ENCODE results near the gene GHRH. TPM values are rescaled to one million over a fixed set of nuclear protein-coding genes. Genes with fewer than 3 reads are reported as not detected.

Gene GHRH
- total and polyA plus RNA-seq, 2 of the 4 experiments (the other 2 are of a cell fraction): not detected

GRCh38 chr20:37220731-37221130 is 40.9 kb downstream of the GHRH start:
- Histone ChIP-seq H4K5ac (ENCODE audit: low read depth, low read length) (no peak overlapping the region), H2AK5ac (ENCODE audit: low read depth, low read length) (no peak overlapping the region), H4K20me1 (ENCODE audit: insufficient read depth, low read length) (no peaks in the 10 kb centered on the region), H3K27me3 (ENCODE audit: control insufficient read depth, insufficient read depth, low read length) (no peaks in the 10 kb centered on the region), H3K4ac (ENCODE audit: low read depth, low read length) (no peak overlapping the region), H2AFZ (replicated peaks; ENCODE audit: low read length, poor library complexity) (no peak overlapping the region), H3K4me1 (ENCODE audit: control insufficient read depth, insufficient read depth, low read length) (peaks cover 2% of the 10 kb centered on the region; the same call in 1 of the 2 replicates), H3K9ac (ENCODE audit: low read depth, low read length) (no peak overlapping the region), H2AK9ac (replicated peaks; ENCODE audit: low read depth, low read length, poor library complexity) (no peak overlapping the region), H3K27ac (ENCODE audit: insufficient read depth, low read length) (no peak overlapping the region), H3K56ac (ENCODE audit: extremely low read depth, insufficient read depth, low read length) (no peak overlapping the region), H3K79me1 (ENCODE audit: low read depth in 1 of 2, low read length in 2 of 2) (peaks cover 18 to 23% of the 10 kb centered on the region in 2 experiments), H4K91ac (ENCODE audit: insufficient read depth, low read depth, low read length) (no peak overlapping the region), H3K18ac (ENCODE audit: low read depth, low read length) (no peak overlapping the region), H3K9me1 (ENCODE audit: insufficient read depth, low read length) (0 out of 2 replicates have a peak, but pooled peaks cover 2% of the 10 kb centered on the region), H4K8ac (ENCODE audit: low read depth in 2 of 2, low read length in 2 of 2) (no peak overlapping the region), H2BK15ac (ENCODE audit: low read depth, low read length) (no peak overlapping the region), H2BK5ac (ENCODE audit: low read depth, low read length, poor library complexity, severe bottlenecking) (no peak overlapping the region), H3K4me3 (ENCODE audit: insufficient read depth, low read depth, low read length) (no peak overlapping the region), H3K23ac (ENCODE audit: low read depth, low read length) (no peak overlapping the region), H2BK120ac (ENCODE audit: low read depth, low read length) (no peak overlapping the region), H2BK20ac (ENCODE audit: low read depth, low read length) (no peak overlapping the region), H3K4me2 (ENCODE audit: low read depth, low read length) (no peak overlapping the region), H3K9me3 (ENCODE audit: control insufficient read depth, insufficient read depth, low read length) (no peaks in the 10 kb centered on the region), H3K36me3 (ENCODE audit: control insufficient read depth, insufficient read depth, low read length) (peaks cover 27% of the 10 kb centered on the region), H3K14ac (replicated peaks; ENCODE audit: low read depth, low read length) (no peak overlapping the region)
- CTCF ChIA-PET: interaction anchor here (1.0 kb wide), 1 partner anchor 25 kb away, joined by 3 read pairs; no protein-coding TSS in a partner anchor
- intact Hi-C loops (cut with micrococcal nuclease): no loop called here
- POLR2A ChIA-PET (ENCODE audit: unreplicated experiment): interaction anchor here (0.6 kb wide), 1 partner anchor 15 kb away, joined by 3 read pairs; no protein-coding TSS in a partner anchor
- dilution Hi-C loops (cut with HindIII; ENCODE audit: low sequenced_read_pairs, unreplicated experiment): no loop called here
- WGBS, 2 experiments (ENCODE audit: extremely low coverage in 2 of 2, insufficient read length in 1 of 2): 78% methylated on average over 2 of the region's 3 CpGs; no CpG with 5 or more reads in 1 of the 2 experiments
- DNase-seq (no peak), ATAC-seq (ENCODE audit: low read depth) (no peak)
- no peak for TF ChIP-seq MAFK (IDR thresholded peaks at IDR 0.05; ENCODE audit: low read depth, low read length)
- no peak for TF ChIP-seq NFE2L2 (IDR thresholded peaks at IDR 0.05; ENCODE audit: low read depth, low read length)
- no peak for TF ChIP-seq ELK1 (IDR thresholded peaks at IDR 0.05; ENCODE audit: borderline replicate concordance, low read depth, low read length)
- BruUV-seq (replicated peaks): no TSS peak
- in situ Hi-C loops (cut with MboI; ENCODE audit: low sequenced_read_pairs): no loop called here

All from IMR-90 (cell line).